ENCODE results near the gene KIZ. TPM values are rescaled to one million over a fixed set of nuclear protein-coding genes. Genes with fewer than 3 reads are reported as not detected.

The KIZ gene
- total and polyA plus RNA-seq, 12 donors: 8.3 to 38.2 (median 26.5) TPM

GRCh38 chr20:21266191-21266536 is 140.3 kb downstream of the KIZ start:
- Histone ChIP-seq H3K36me3 (no peaks in the 10 kb centered on the region), H3K4me3 (no peak overlapping the region), H3K9me3 (peaks cover 0 to 10% (median 0%) of the 10 kb centered on the region in 11 donors), H3K27me3 (peaks cover 0 to 4% (median 0%) of the 10 kb centered on the region in 7 donors), H3K4me1 (no peaks in the 10 kb centered on the region), H3K27ac (no peak overlapping the region)
- TF ChIP-seq CTCF (IDR thresholded peaks at IDR 0.05): no peak
- ATAC-seq (no peak), DNase-seq (no peak)
- WGBS, 2 donors: 89 to 90% methylated on average over 5 of the region's 5 CpGs
- intact Hi-C loops (cut with DNase I): no loop called here

- intact Hi-C loops (cut with DNase I): no loop called here
- Histone ChIP-seq H3K9me3 (peaks cover 0 to 10% (median 0%) of the 10 kb centered on the region in 11 donors), H3K27ac (no peak overlapping the region), H3K4me3 (no peak overlapping the region), H3K27me3 (peaks cover 0 to 17% (median 5%) of the 10 kb centered on the region in 7 donors), H3K36me3 (no peaks in the 10 kb centered on the region), H3K4me1 (no peaks in the 10 kb centered on the region)
- ATAC-seq (no peak), DNase-seq (no peak)
- TF ChIP-seq CTCF (IDR thresholded peaks at IDR 0.05): no peak
- WGBS, 2 donors: 34 to 63% methylated on average over 2 of the region's 2 CpGs
Observed at GRCh38 chr20:21269772-21270171, 143.9 kb downstream of the KIZ start.

- TF ChIP-seq CTCF (IDR thresholded peaks at IDR 0.05): no peak
- Histone ChIP-seq H3K36me3 (no peaks in the 10 kb centered on the region), H3K4me3 (no peak overlapping the region), H3K9me3 (peaks cover 0 to 10% (median 0%) of the 10 kb centered on the region in 11 donors), H3K4me1 (no peaks in the 10 kb centered on the region), H3K27ac (no peak overlapping the region), H3K27me3 (peaks cover 0 to 20% (median 4%) of the 10 kb centered on the region in 7 donors)
- intact Hi-C loops (cut with DNase I): no loop called here
- 89 to 90% methylated on average over 8 of the region's 8 CpGs for WGBS, 2 donors
- ATAC-seq (no peak), DNase-seq (no peak)
Observed at GRCh38 chr20:21270806-21271205, 144.9 kb downstream of the KIZ start.

- no peak for TF ChIP-seq CTCF (IDR thresholded peaks at IDR 0.05)
Observed at GRCh38 chr20:21272279-21272678, 146.4 kb downstream of the KIZ start.

More at GRCh38 chr20:21272279-21272678, 146.4 kb downstream of the KIZ start:
- H3K9me3 ChIP-seq: peaks cover 0 to 4% (median 0%) of the 10 kb centered on the region in 11 donors
- no peaks in the 10 kb centered on the region for H3K4me1 ChIP-seq
- no peaks in the 10 kb centered on the region for H3K36me3 ChIP-seq
- no peak overlapping the region for H3K4me3 ChIP-seq
- no peak for DNase-seq
- intact Hi-C loops (cut with DNase I): no loop called here
- H3K27me3 ChIP-seq: peaks cover 0 to 27% (median 9%) of the 10 kb centered on the region in 7 donors
- H3K27ac ChIP-seq: no peak overlapping the region
- ATAC-seq: no peak
